ENCODE measurements around the gene LANCL1.
"Not testable (repeated sequence)": the region's sequence is repeated elsewhere in the genome, so short reads cannot be mapped to it uniquely, and the experiment has no call there.

GRCh38 chr2:210427309-210427708 is 49.2 kb downstream of the LANCL1 start:
- not testable (repeated sequence) for TF ChIP-seq CTCF (IDR thresholded peaks at IDR 0.05 in 4 of 5, conservative IDR thresholded peaks at IDR 0.05 in 1 of 5); POLR2A (IDR thresholded peaks at IDR 0.05)
